ENCODE measurements around the gene PPP2R3B.

The PPP2R3B gene

DNA sequence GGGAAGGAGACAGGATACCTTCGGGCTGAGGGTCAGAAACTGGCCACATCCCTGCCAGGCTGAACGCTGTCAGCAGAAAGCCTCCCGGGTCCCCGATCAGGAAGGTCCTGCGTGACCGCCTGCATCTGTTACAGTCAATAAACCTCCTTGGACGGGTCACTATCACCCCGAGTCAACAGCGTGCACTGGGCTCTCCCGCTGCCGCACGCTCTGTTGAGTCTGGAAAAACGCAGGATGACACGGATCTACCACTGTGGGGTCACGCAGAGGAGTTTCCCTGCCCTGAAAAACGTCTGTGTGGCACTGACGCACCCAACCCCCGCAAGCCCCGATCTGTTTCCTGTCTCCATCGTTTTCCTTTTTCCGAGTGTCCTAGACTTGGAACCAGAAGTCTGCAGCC is 12.1 kb downstream of the PPP2R3B start (continued):
- TF ChIP-seq, protein P1, sequence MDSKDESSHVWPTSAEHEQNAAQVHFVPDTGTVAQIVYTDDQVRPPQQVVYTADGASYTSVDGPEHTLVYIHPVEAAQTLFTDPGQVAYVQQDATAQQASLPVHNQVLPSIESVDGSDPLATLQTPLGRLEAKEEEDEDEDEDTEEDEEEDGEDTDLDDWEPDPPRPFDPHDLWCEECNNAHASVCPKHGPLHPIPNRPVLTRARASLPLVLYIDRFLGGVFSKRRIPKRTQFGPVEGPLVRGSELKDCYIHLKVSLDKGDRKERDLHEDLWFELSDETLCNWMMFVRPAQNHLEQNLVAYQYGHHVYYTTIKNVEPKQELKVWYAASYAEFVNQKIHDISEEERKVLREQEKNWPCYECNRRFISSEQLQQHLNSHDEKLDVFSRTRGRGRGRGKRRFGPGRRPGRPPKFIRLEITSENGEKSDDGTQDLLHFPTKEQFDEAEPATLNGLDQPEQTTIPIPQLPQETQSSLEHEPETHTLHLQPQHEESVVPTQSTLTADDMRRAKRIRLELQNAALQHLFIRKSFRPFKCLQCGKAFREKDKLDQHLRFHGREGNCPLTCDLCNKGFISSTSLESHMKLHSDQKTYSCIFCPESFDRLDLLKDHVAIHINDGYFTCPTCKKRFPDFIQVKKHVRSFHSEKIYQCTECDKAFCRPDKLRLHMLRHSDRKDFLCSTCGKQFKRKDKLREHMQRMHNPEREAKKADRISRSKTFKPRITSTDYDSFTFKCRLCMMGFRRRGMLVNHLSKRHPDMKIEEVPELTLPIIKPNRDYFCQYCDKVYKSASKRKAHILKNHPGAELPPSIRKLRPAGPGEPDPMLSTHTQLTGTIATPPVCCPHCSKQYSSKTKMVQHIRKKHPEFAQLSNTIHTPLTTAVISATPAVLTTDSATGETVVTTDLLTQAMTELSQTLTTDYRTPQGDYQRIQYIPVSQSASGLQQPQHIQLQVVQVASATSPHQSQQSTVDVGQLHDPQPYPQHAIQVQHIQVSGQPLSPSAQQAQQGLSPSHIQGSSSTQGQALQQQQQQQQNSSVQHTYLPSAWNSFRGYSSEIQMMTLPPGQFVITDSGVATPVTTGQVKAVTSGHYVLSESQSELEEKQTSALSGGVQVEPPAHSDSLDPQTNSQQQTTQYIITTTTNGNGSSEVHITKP (tag by site-specific recombination; IDR thresholded peaks at IDR 0.05): no peak
- no peak for TF ChIP-seq ZNF335 (tag by site-specific recombination; conservative IDR thresholded peaks at IDR 0.05)

DNA sequence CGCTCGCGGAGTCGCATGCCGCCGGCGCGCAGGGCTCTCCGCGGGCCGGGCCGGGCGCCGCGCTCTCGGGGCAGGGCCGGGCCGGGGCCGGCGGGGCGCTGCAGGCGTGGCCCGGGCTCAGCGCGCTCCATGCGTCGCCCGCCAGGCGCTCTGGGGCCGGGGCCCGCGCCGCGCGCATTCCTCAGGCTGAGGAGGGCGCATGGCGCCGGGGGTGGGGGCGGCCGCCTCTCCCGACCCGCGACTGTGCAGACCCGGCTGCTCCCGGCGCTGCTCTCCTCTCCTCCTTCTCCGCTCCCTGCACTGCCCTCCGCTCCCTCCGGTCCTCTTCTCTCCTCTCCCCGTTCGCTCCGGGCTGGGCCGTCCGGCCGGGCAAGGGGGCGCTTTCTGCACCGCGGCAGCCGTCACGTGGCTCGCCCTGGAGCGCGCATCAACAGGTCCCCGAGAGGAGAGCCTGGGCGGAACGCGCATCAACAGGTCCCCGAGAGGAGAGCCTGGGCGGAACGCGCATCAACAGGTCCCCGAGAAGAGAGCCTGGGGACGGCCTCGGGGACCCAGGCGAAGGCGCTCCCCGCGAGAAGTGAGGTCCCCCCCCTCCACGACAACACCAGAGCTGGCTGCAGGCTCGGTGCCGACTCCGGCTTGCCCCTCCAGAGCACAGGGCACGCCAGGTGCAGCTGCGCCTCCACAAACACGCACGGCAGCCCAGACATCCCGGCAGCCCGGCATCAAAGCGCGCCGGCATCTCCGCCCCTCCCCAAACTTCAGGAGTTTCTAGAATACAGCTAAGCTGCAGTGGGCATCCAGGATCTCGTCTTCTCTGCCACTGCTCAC is 12.9 kb downstream of the PPP2R3B start:
- no peaks in the 10 kb centered on the region for H3K9me3 ChIP-seq (ENCODE audit: control insufficient read depth, insufficient read depth, low read depth, low read length)
- H3K36me3 ChIP-seq (ENCODE audit: control insufficient read depth in 2 of 2, insufficient read depth in 1 of 2, low read length in 2 of 2): no peaks in the 10 kb centered on the region
- no peak overlapping the region for H3K27ac ChIP-seq (ENCODE audit: extremely low read depth, low read depth, low read length)
- TF ChIP-seq ZNF600 (tag by site-specific recombination; IDR thresholded peaks at IDR 0.05): 0 out of 2 replicates have a peak, but pooled peaks have one; percentile 12
- TF ChIP-seq ZNF585B (tag by site-specific recombination; IDR thresholded peaks at IDR 0.05): no peak
- TF ChIP-seq ZNF792 (tag by site-specific recombination; IDR thresholded peaks at IDR 0.05): no peak
- no peak for TF ChIP-seq ZNF654 (tag by site-specific recombination; IDR thresholded peaks at IDR 0.05; ENCODE audit: low read depth)
- TF ChIP-seq, protein P2, sequence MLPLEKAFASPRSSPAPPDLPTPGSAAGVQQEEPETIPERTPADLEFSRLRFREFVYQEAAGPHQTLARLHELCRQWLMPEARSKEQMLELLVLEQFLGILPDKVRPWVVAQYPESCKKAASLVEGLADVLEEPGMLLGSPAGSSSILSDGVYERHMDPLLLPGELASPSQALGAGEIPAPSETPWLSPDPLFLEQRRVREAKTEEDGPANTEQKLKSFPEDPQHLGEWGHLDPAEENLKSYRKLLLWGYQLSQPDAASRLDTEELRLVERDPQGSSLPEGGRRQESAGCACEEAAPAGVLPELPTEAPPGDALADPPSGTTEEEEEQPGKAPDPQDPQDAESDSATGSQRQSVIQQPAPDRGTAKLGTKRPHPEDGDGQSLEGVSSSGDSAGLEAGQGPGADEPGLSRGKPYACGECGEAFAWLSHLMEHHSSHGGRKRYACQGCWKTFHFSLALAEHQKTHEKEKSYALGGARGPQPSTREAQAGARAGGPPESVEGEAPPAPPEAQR (tag by site-specific recombination; IDR thresholded peaks at IDR 0.05): no peak
- no peak for TF ChIP-seq EGR2 (tag by site-specific recombination; IDR thresholded peaks at IDR 0.05; ENCODE audit: low read depth)
- peak; percentile 53 for TF ChIP-seq ZNF335 (tag by site-specific recombination; conservative IDR thresholded peaks at IDR 0.05)
- TF ChIP-seq ZNF830 (tag by site-specific recombination; IDR thresholded peaks at IDR 0.05; ENCODE audit: low read depth): no peak
- peak; percentile 100 for TF ChIP-seq SCRT1 (tag by site-specific recombination; IDR thresholded peaks at IDR 0.05; ENCODE audit: borderline replicate concordance)
- peak; percentile 99 for TF ChIP-seq SCRT2 (tag by site-specific recombination; IDR thresholded peaks at IDR 0.05)
- TF ChIP-seq ZNF521 (tag by site-specific recombination; IDR thresholded peaks at IDR 0.05): no peak
- TF ChIP-seq, protein P3, sequence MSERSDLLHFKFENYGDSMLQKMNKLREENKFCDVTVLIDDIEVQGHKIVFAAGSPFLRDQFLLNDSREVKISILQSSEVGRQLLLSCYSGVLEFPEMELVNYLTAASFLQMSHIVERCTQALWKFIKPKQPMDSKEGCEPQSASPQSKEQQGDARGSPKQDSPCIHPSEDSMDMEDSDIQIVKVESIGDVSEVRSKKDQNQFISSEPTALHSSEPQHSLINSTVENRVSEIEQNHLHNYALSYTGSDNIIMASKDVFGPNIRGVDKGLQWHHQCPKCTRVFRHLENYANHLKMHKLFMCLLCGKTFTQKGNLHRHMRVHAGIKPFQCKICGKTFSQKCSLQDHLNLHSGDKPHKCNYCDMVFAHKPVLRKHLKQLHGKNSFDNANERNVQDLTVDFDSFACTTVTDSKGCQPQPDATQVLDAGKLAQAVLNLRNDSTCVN (tag by site-specific recombination; optimal IDR thresholded peaks at IDR 0.05): peak; percentile 70
- TF ChIP-seq ZBTB20 (tag by site-specific recombination; IDR thresholded peaks at IDR 0.05): peak; percentile 47
- peaks cover 9% of the 10 kb centered on the region for H3K4me1 ChIP-seq (ENCODE audit: control insufficient read depth, insufficient read depth, low read length)
- peak overlapping the region; percentile 40 for H3K4me3 ChIP-seq (ENCODE audit: low read depth, low read length)
- POLR2A ChIA-PET: no interaction called here
- CTCF ChIA-PET: no interaction called here

DNA sequence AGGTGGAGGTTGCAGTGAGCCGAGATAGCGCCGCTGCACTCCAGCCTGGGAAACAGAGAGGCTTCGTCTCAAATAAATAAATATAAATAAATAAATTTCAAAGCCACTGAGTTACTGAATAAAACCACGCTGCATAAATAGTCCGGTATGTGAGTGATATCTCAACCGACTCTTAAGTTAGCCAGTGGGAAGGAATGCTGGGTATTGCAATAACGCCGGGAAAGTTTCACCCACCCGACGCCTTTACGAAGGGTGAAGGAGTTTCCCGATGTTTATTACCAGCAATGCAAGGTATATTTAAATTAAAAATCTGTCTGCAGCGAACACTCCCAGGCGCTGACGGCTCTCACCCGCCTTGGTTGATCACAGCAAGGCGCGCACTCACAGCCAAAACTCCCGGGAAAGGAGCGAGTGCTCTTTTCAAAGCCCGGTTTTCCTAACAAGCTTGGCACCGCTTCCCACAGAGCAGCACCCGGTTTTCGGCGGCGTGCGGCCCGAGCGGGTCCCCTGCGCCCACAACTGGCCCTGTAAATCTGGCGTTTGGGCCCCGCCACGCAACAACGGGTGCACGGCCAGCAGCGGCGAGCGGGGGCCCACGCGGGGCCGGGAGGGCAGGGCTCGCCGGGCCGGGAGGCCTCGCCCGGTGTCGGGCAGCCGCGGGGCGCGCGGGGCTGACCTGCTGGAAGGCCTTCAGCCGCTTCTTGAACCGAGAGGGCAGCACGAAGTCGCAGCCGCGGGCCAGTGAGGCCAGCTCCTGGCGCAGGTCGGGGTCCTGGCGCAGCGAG is 13.7 kb downstream of the PPP2R3B start:
- POLR2A ChIA-PET: no interaction called here
- Histone ChIP-seq H3K4me1 (ENCODE audit: control insufficient read depth, insufficient read depth, low read length) (peaks cover 9% of the 10 kb centered on the region), H3K4me3 (ENCODE audit: low read depth, low read length) (no peak overlapping the region), H3K36me3 (ENCODE audit: control insufficient read depth in 2 of 2, insufficient read depth in 1 of 2, low read length in 2 of 2) (no peaks in the 10 kb centered on the region), H3K27ac (ENCODE audit: extremely low read depth, low read depth, low read length) (no peak overlapping the region), H3K9me3 (ENCODE audit: control insufficient read depth, insufficient read depth, low read depth, low read length) (no peaks in the 10 kb centered on the region)
- CTCF ChIA-PET: no interaction called here
- TF ChIP-seq ZNF274 (IDR thresholded peaks at IDR 0.05; ENCODE audit: low read length): no peak
- no peak for TF ChIP-seq ZNF274 (tag by site-specific recombination; IDR thresholded peaks at IDR 0.05; ENCODE audit: borderline replicate concordance)
- no peak for TF ChIP-seq GLI4 (tag by site-specific recombination; IDR thresholded peaks at IDR 0.05)
- TF ChIP-seq FEZF1 (tag by site-specific recombination; IDR thresholded peaks at IDR 0.05): no peak
